ENCODE measurements around the gene DNAJB11.

DNAJB11 gene

DNA sequence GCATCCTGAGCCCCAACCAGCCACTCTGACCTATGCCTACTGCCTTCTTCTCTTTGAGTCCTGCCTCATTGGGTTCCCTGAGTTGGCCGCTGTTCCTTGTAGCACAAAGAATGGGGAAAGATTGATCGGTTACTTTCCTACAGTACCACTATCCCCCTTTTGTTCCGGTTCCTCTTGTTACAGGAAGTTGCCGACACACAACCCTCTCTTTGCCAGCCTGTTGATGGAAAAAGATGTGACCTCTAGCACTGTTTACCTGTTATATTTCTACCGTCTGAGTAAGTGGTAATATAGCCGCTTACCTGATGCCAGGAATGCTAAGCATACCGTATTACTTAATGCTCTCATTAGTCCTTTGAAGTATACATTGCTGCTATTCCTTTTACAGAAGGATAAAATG lies 32.6 kb downstream of the DNAJB11 start:
- TF ChIP-seq POLR2AphosphoS5 (IDR thresholded peaks at IDR 0.05; ENCODE audit: low read depth, low read length) (no peak), TAF1 (IDR thresholded peaks at IDR 0.05; ENCODE audit: low read depth, low read length) (no peak), POU2F2 (IDR thresholded peaks at IDR 0.05; ENCODE audit: low read depth, low read length) (no peak), PAX5 (IDR thresholded peaks at IDR 0.05; ENCODE audit: insufficient read depth, low read length, severe bottlenecking) (no peak)
- FAIRE-seq (no peak), DNase-seq (ENCODE audit: insufficient read length, low spot score) (no peak)

DNA sequence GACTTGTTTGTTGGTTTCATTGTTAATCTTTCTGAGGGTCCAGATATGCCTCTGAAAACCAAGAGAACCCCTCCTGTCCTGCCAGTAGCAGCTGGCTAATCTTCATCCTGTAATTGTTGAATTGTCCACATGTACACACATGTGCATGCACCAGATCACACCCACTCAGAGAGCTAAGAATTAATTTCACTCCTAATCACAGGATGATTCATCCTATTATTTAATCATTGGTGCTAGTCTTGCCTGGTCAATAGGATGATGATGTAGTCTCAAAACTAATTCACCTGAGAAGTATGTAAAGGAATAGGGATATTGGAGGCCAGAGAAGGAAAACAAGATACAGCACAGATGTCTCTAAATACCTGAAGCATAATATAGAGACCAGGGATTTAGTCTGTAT lies 34.6 kb downstream of the DNAJB11 start:
- no peak for FAIRE-seq
- no peak for DNase-seq (ENCODE audit: insufficient read length, low spot score)
- no peak for TF ChIP-seq POLR2A (IDR thresholded peaks at IDR 0.05; ENCODE audit: low read depth, low read length)
- no peak for TF ChIP-seq PAX5 (IDR thresholded peaks at IDR 0.05; ENCODE audit: insufficient read depth, low read length, severe bottlenecking)
- no peak for TF ChIP-seq SPI1 (IDR thresholded peaks at IDR 0.05; ENCODE audit: low read depth, low read length)
- no peak for TF ChIP-seq TAF1 (IDR thresholded peaks at IDR 0.05; ENCODE audit: low read depth, low read length)
- no peak for TF ChIP-seq POU2F2 (IDR thresholded peaks at IDR 0.05; ENCODE audit: low read depth, low read length)
- TF ChIP-seq POLR2AphosphoS5 (IDR thresholded peaks at IDR 0.05; ENCODE audit: low read depth, low read length) = no peak

DNA sequence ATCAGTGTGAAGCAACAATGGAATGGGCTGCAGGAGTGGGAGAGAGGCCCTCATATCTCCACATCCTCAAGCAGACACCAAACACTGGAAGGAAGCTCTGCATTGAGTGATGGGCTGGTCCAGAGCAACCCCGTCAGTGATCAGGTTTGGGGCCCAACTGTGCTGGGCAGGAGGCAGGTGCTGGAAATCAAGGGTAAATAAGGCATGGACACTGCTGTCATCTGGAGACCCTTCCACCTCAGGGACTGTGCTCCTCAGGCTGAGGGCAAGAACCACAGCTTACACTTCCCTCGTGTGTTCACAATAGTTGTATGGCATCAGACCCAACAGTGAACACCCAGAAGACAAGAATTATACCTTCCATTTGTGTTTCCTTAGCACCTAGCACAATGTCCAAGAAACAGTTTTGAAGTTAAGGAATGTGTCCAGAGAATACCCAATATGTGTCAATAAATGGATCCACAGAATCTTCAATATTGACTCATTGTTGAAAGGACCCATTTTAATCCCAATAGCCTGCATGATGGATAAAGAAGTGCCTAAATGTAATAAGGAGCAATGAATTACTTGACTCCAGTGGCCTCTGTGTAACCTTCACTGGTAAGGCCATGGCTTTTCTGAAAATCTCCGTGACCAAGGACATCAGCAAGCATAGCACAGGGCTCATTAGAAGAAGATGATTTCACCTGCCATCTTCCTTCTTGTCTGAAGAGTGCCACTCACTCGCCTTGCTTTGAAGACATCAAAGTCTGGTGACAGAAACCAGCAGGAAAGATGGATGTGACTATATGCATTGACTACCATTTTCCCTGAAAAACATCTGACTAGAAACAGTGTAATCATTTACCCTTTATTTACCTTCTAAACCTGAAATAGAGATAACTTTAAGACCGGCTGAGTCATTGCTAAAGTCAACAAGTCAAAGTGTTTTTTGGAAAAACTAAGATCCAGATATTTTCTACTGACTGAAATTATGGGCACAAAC lies 35.3 kb downstream of the DNAJB11 start:
- DNase-seq (ENCODE audit: insufficient read length, low spot score) (no peak), FAIRE-seq (no peak)
- TF ChIP-seq SPI1 (IDR thresholded peaks at IDR 0.05; ENCODE audit: low read depth, low read length) (no peak), POLR2AphosphoS5 (IDR thresholded peaks at IDR 0.05; ENCODE audit: low read depth, low read length) (no peak), POU2F2 (IDR thresholded peaks at IDR 0.05; ENCODE audit: low read depth, low read length) (no peak), TAF1 (IDR thresholded peaks at IDR 0.05; ENCODE audit: low read depth, low read length) (no peak), POLR2A (IDR thresholded peaks at IDR 0.05; ENCODE audit: low read depth, low read length) (no peak), PAX5 (IDR thresholded peaks at IDR 0.05; ENCODE audit: insufficient read depth, low read length, severe bottlenecking) (no peak)

DNA sequence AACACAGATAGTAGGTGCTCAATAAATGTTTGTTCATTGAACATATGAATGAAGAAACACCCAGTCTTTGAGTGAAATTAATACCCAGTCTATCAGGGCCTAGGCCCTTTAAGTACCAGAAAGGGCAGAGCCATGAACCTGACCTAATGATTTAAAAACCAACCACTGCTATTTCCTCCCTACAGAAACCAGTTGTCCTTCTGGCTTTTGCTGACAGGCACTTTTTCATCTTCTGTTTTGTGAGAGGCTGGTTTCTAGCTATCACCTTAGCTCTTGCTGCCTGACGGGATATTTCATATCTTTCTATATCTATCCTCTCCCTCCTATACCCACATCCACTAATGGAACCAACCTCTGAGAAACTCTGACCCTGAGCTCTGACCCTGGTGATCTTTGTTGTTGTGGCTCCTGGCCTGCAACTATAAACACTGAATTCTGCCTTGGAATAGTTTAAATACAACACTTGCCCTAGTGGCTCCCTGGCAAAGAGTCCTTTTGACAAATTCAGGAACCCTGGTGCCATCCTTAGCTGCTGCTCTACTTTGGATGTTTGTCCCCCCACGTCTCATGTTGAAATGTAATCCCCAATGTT lies 38.2 kb downstream of the DNAJB11 start:
- TF ChIP-seq POLR2A (IDR thresholded peaks at IDR 0.05; ENCODE audit: low read depth, low read length) = no peak
- TF ChIP-seq POU2F2 (IDR thresholded peaks at IDR 0.05; ENCODE audit: low read depth, low read length) = no peak
- no peak for TF ChIP-seq TAF1 (IDR thresholded peaks at IDR 0.05; ENCODE audit: low read depth, low read length)
- TF ChIP-seq POLR2AphosphoS5 (IDR thresholded peaks at IDR 0.05; ENCODE audit: low read depth, low read length) = no peak
- no peak for TF ChIP-seq PAX5 (IDR thresholded peaks at IDR 0.05; ENCODE audit: insufficient read depth, low read length, severe bottlenecking)
- TF ChIP-seq SPI1 (IDR thresholded peaks at IDR 0.05; ENCODE audit: low read depth, low read length) = no peak
- FAIRE-seq (no peak), DNase-seq (ENCODE audit: insufficient read length, low spot score) (no peak)

DNA sequence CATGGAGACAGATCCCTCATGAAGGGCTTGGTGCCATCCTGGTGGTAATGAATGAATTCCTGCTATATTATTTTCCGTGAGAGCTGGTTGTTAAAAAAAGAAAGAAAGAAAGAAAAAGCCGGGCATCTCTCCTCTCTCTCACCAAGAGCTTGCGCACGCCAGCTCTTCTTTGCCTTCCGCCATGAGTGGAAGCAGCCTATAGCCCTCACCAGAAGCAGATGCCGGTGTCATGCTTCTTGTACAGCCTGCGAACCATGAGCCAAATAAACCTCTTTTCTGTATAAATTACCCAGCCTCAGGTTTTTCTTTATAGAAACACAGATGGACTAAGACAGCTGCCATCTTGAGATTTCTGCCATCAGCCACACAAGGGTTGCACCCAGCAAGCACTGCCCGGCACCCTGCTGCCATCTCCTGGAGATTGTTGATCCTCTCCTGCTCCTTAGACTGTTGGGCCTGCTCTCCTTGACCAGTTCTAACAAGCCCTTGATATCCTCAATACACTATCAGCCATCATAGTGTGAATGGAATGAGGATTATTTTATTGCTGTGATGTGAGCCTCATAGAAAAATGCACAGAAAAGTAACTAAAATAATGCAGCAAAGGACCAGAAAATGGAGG lies 38.8 kb downstream of the DNAJB11 start:
- no peak for TF ChIP-seq POU2F2 (IDR thresholded peaks at IDR 0.05; ENCODE audit: low read depth, low read length)
- DNase-seq (ENCODE audit: insufficient read length, low spot score) (no peak), FAIRE-seq (no peak)

DNA sequence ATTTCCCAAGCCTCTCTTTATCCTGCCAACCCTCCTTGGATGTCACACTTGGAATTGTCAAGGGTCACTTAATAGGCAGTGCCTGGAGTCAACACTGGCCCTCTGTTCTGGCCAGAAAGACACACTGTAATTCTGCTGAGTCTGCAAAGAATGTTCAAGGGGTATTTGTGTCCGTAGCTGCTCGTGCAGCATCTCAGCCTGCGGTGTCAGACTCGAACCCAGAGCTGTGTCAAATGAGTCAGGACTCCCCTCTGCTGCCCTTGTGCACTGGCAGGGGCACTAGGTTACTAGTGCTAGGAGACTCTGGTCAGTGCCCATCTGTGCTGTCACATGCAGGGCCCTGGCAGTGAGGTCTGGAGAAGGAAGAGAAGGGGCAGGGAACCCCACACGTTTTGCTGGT lies 41.5 kb downstream of the DNAJB11 start:
- DNase-seq (ENCODE audit: insufficient read length, low spot score) = no peak
- no peak for FAIRE-seq
- TF ChIP-seq POLR2AphosphoS5 (IDR thresholded peaks at IDR 0.05; ENCODE audit: low read depth, low read length) = no peak
- TF ChIP-seq SPI1 (IDR thresholded peaks at IDR 0.05; ENCODE audit: low read depth, low read length) = no peak
- TF ChIP-seq POU2F2 (IDR thresholded peaks at IDR 0.05; ENCODE audit: low read depth, low read length) = no peak
- no peak for TF ChIP-seq PAX5 (IDR thresholded peaks at IDR 0.05; ENCODE audit: insufficient read depth, low read length, severe bottlenecking)
- TF ChIP-seq POLR2A (IDR thresholded peaks at IDR 0.05; ENCODE audit: low read depth, low read length) = no peak
- no peak for TF ChIP-seq TAF1 (IDR thresholded peaks at IDR 0.05; ENCODE audit: low read depth, low read length)

DNA sequence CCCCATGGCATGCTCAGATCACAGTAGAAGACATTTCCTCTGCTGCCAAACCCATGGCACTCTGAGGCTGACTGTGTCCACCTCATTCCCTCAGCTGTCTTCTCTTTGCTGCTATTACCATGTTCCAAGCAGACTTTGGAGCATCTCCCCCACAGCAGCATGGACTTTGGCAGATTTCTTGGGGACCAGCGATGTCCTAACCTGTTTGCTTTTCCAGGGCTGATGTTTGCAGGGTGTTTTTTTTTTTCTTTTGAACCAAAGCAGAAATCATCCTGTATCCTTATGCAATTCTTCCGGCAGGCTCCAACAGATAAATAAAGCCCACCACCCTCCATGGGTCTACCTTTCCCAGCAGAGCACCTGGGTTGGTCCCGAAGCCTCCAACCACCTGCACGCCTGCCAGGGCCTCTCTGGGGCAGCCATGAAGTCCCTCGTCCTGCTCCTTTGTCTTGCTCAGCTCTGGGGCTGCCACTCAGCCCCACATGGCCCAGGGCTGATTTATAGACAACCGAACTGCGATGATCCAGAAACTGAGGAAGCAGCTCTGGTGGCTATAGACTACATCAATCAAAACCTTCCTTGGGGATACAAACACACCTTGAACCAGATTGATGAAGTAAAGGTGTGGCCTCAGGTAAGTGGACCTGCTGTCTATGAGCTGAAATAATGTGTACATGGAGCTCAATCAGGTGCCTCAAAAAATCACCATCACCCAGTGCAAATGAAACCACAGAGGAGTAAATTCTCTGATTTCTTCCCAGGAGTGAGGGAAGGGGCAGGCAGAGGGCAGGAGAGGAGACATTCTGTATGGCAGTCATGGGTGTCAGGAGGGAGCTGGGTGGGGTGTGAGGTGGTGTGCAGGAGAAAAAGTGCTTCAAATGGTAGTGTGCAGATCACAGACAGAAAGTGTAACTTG lies 42.5 kb downstream of the DNAJB11 start, which contains the start of gene AHSG:
Gene AHSG (plus strand): TSS at position 340 of the 916 bp plus-strand sequence. CDS start 82 bp downstream, at position 422.
- DNase-seq (ENCODE audit: insufficient read length, low spot score) = no peak
- FAIRE-seq = no peak
- TF ChIP-seq SPI1 (IDR thresholded peaks at IDR 0.05; ENCODE audit: low read depth, low read length) (no peak), POU2F2 (IDR thresholded peaks at IDR 0.05; ENCODE audit: low read depth, low read length) (no peak), POLR2A (IDR thresholded peaks at IDR 0.05; ENCODE audit: low read depth, low read length) (no peak), POLR2AphosphoS5 (IDR thresholded peaks at IDR 0.05; ENCODE audit: low read depth, low read length) (no peak), TAF1 (IDR thresholded peaks at IDR 0.05; ENCODE audit: low read depth, low read length) (no peak), PAX5 (IDR thresholded peaks at IDR 0.05; ENCODE audit: insufficient read depth, low read length, severe bottlenecking) (no peak)

DNA sequence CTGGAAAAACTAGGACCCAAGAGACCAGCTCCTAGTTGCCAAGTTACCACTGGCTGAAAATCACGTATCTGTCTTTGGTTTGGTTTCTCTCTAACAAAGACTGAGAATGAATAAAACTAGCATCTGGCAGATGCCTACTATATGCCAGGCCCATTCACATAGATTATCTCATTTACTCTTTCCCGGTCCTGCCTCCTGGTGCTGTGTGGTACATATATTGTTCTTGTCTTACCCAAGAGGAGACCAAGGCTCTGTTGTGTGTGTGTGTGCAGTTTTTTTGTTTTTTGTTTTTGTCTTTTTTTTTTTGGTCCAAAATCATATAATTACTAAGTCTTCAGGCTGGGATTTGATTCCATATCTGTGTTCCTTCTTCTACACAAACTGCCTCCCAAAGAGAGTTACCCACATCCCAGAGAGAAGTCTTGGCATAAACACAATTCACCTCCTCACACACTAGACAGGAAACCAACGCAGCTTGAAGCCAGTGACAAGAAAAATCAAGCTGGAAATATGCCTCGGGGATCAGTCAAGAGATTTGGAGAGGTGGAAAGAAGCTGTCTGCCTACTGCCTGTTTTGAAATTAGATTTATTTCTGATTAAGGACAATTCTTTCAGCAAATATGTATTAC lies 43.2 kb downstream of the DNAJB11 start:
- FAIRE-seq = no peak
- TF ChIP-seq POLR2A (IDR thresholded peaks at IDR 0.05; ENCODE audit: low read depth, low read length) (no peak), PAX5 (IDR thresholded peaks at IDR 0.05; ENCODE audit: insufficient read depth, low read length, severe bottlenecking) (no peak), TAF1 (IDR thresholded peaks at IDR 0.05; ENCODE audit: low read depth, low read length) (no peak), SPI1 (IDR thresholded peaks at IDR 0.05; ENCODE audit: low read depth, low read length) (no peak), POU2F2 (IDR thresholded peaks at IDR 0.05; ENCODE audit: low read depth, low read length) (no peak), POLR2AphosphoS5 (IDR thresholded peaks at IDR 0.05; ENCODE audit: low read depth, low read length) (no peak)
- no peak for DNase-seq (ENCODE audit: insufficient read length, low spot score)
